ENCODE results near the gene HYOU1.

DNA sequence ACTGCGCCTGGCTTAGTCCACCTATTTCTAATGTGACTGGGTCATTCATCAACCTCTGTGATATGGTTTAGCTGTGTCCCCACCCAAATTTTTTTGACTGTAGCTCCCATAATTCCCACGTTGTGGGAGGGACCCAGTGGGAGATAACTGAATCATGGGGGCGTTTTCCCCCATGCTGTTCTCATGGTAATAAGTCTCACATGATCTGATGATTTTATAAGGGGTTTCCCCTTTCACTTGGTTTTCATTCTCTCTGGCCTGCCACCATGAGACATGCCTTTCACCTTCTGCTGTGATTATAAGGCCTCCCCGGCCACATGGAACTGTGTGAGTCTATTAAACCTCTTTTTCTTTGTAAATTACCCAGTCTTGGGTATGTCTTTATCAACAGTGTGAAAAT is 50.3 kb downstream of the HYOU1 start:
- TF ChIP-seq GABPA (IDR thresholded peaks at IDR 0.05; ENCODE audit: borderline replicate concordance, insufficient read depth, low read length) = no peak
- no peak for TF ChIP-seq CEBPB (IDR thresholded peaks at IDR 0.05; ENCODE audit: low read depth, low read length)
- TF ChIP-seq TAF1 (IDR thresholded peaks at IDR 0.05; ENCODE audit: low read depth, low read length) = no peak
- TF ChIP-seq, protein P1, sequence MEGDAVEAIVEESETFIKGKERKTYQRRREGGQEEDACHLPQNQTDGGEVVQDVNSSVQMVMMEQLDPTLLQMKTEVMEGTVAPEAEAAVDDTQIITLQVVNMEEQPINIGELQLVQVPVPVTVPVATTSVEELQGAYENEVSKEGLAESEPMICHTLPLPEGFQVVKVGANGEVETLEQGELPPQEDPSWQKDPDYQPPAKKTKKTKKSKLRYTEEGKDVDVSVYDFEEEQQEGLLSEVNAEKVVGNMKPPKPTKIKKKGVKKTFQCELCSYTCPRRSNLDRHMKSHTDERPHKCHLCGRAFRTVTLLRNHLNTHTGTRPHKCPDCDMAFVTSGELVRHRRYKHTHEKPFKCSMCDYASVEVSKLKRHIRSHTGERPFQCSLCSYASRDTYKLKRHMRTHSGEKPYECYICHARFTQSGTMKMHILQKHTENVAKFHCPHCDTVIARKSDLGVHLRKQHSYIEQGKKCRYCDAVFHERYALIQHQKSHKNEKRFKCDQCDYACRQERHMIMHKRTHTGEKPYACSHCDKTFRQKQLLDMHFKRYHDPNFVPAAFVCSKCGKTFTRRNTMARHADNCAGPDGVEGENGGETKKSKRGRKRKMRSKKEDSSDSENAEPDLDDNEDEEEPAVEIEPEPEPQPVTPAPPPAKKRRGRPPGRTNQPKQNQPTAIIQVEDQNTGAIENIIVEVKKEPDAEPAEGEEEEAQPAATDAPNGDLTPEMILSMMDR (IDR thresholded peaks at IDR 0.05; ENCODE audit: control extremely low read depth in 1 of 3, insufficient read depth in 1 of 3, low read depth in 1 of 3, low read length in 3 of 3) = no peak
- TF ChIP-seq, protein P2, sequence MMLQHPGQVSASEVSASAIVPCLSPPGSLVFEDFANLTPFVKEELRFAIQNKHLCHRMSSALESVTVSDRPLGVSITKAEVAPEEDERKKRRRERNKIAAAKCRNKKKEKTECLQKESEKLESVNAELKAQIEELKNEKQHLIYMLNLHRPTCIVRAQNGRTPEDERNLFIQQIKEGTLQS (IDR thresholded peaks at IDR 0.05; ENCODE audit: insufficient read depth, low read depth, low read length) = no peak
- TF ChIP-seq YY1 (IDR thresholded peaks at IDR 0.05; ENCODE audit: low read depth, low read length) = no peak
- no peak for TF ChIP-seq CHD1 (IDR thresholded peaks at IDR 0.05; ENCODE audit: low read depth, low read length)
- TF ChIP-seq EP300 (IDR thresholded peaks at IDR 0.05; ENCODE audit: borderline replicate concordance in 1 of 2, low read depth in 2 of 2, low read length in 2 of 2) = no peak
- TF ChIP-seq POLR2A (IDR thresholded peaks at IDR 0.05; ENCODE audit: control extremely low read depth in 1 of 2, low read depth in 2 of 2, low read length in 2 of 2) = no peak
- TF ChIP-seq SRF (IDR thresholded peaks at IDR 0.05; ENCODE audit: low read depth, low read length) = no peak
- no peak for TF ChIP-seq EZH2 (IDR thresholded peaks at IDR 0.05; ENCODE audit: low read depth, low read length, severe bottlenecking)
- no peak for TF ChIP-seq ASH2L (IDR thresholded peaks at IDR 0.05; ENCODE audit: low read length)
- no peak for TF ChIP-seq CREB1 (IDR thresholded peaks at IDR 0.05)
- no peak for TF ChIP-seq RAD21 (IDR thresholded peaks at IDR 0.05 in 1 of 2, conservative IDR thresholded peaks at IDR 0.05 in 1 of 2; ENCODE audit: low read depth in 2 of 2, low read length in 2 of 2)

Data from H1 (cell line).